Right cardiac atrium (tissue), 5 donors: ENCODE results near the gene CCND2. TPM values are rescaled to one million over a fixed set of nuclear protein-coding genes. Genes with fewer than 3 reads are reported as not detected.

Experiments used
- ATAC-seq, 2 donors: fragments of 200-7000 bp; cut with Tn5 transposase; one replicate each; pipeline versions ENCODE4 v1.8.0 to v1.9.1; 2020; ENCODE audit warnings: moderate library complexity in 2 of 2, mild to moderate bottlenecking in 1 of 2
- DNase-seq, 3 donors: peaks; one replicate each; pipeline ENCODE4 v3.0.0-alpha.2; 2020
- H3K27ac ChIP-seq: one replicate; pipeline ENCODE4 v1.5.1; 2013; ENCODE audit warnings: mild to moderate bottlenecking, low read length, control low read depth, moderate library complexity
- H3K27me3 ChIP-seq: one replicate; pipeline ENCODE4 v1.6.1; 2013; ENCODE audit not compliant: control insufficient read depth, insufficient read depth
- H3K4me1 ChIP-seq: one replicate; pipeline ENCODE4 v1.6.1; 2013; ENCODE audit warnings: low read length; ENCODE audit not compliant: control insufficient read depth, insufficient read depth
- H3K4me3 ChIP-seq: one replicate; pipeline ENCODE4 v1.5.1; 2013; ENCODE audit warnings: low read length, control low read depth
- H3K9me3 ChIP-seq: one replicate; pipeline ENCODE4 v1.6.1; 2013; ENCODE audit warnings: low read length; ENCODE audit not compliant: control insufficient read depth
- WGBS: extraction: QIAGEN DNeasy Blood & Tissue Kit; methylation state at CpG from one replicate; pipeline ENCODE4 v1.1.7; 2013; 5-methylcytosine and 5-hydroxymethylcytosine counted together
- intact Hi-C, 4 donors: fragments of 100-400 bp; cut with DNase I; formaldehyde crosslinking; loops; one replicate each; pipeline versions ENCODE4 v1.11.0 to v1.14.0; 2022 to 2023
- polyA plus RNA-seq: library from polyadenylated mRNA; stranded (reverse); fragments of 200-250 nt; gene quantifications from one replicate; pipeline ENCODE4 v1.2.3, GENCODE V29; 2013
- total RNA-seq, 4 donors: library from RNA; stranded (reverse); fragmentation: NEBNext Ultra II Directional; extraction: Animal tissue kit (Norgen Biotek cat#: 25700); gene quantifications; one replicate each; pipeline ENCODE4 v1.2.1, GENCODE V29; 2021
- donor health status: healthy with polysubstance abuse.
- donor health status: DM: no; HTN: yes; CAD: no.
- donor health status: DM: no; HTN: no; CAD: no.
- donor health status: DM: no; HTN: yes; CAD: no; lungs with severe emphysema.
- donor health status: DM: yes; HTN: yes; CAD: no.

CCND2 gene
- total and polyA plus RNA-seq, 5 donors: 44.3 to 255 (median 211) TPM

GRCh38 chr12:4292341-4293073 lies 18.9 kb downstream of the CCND2 start:
- H3K9me3 ChIP-seq: no peaks in the 10 kb centered on the region
- no peak overlapping the region for H3K4me3 ChIP-seq
- no peak for DNase-seq
- no peaks in the 10 kb centered on the region for H3K27me3 ChIP-seq
- 38% methylated on average over 16 of the region's 16 CpGs for WGBS
- peak overlapping the region; percentile 16 for H3K27ac ChIP-seq
- H3K4me1 ChIP-seq: peaks cover 19% of the 10 kb centered on the region
- ATAC-seq: no peak
- intact Hi-C loops: no loop called here

GRCh38 chr12:4293299-4293965 lies 19.9 kb downstream of the CCND2 start:
- 75% methylated on average over 14 of the region's 14 CpGs for WGBS
- no peaks in the 10 kb centered on the region for H3K27me3 ChIP-seq
- no peak for ATAC-seq
- H3K4me3 ChIP-seq: no peak overlapping the region
- intact Hi-C loops: no loop called here
- peak overlapping the region; percentile 37 for H3K27ac ChIP-seq
- H3K4me1 ChIP-seq: peaks cover 16% of the 10 kb centered on the region
- H3K9me3 ChIP-seq: no peaks in the 10 kb centered on the region
- DNase-seq: no peak

GRCh38 chr12:4293966-4294505 lies 20.5 kb downstream of the CCND2 start:
- DNase-seq (no peak), ATAC-seq (peak; percentile 14 to 39)
- intact Hi-C loops: no loop called here
- 51% methylated on average over 16 of the region's 16 CpGs for WGBS
- H3K27ac ChIP-seq: peak overlapping the region; percentile 37
- H3K4me3 ChIP-seq: no peak overlapping the region
- H3K9me3 ChIP-seq: no peaks in the 10 kb centered on the region
- H3K4me1 ChIP-seq: peaks cover 12% of the 10 kb centered on the region
- H3K27me3 ChIP-seq: no peaks in the 10 kb centered on the region

GRCh38 chr12:4296751-4297150 lies 23.2 kb downstream of the CCND2 start:
- DNase-seq: no peak

GRCh38 chr12:4297617-4298016 lies 24.1 kb downstream of the CCND2 start:
- ATAC-seq: no peak
- no peak overlapping the region for H3K4me3 ChIP-seq
- no peak overlapping the region for H3K27ac ChIP-seq
- DNase-seq: no peak
- WGBS: 87% methylated on average over 13 of the region's 13 CpGs
- intact Hi-C loops: no loop called here
- no peaks in the 10 kb centered on the region for H3K27me3 ChIP-seq
- peaks cover 12% of the 10 kb centered on the region for H3K4me1 ChIP-seq
- H3K9me3 ChIP-seq: no peaks in the 10 kb centered on the region

More at GRCh38 chr12:4296751-4297150, 23.2 kb downstream of the CCND2 start:
- Histone ChIP-seq H3K4me3 (no peak overlapping the region), H3K27me3 (no peaks in the 10 kb centered on the region), H3K9me3 (no peaks in the 10 kb centered on the region), H3K27ac (no peak overlapping the region), H3K4me1 (peaks cover 12% of the 10 kb centered on the region)
- intact Hi-C loops: no loop called here
- 47% methylated on average over 6 of the region's 6 CpGs for WGBS
- ATAC-seq: no peak

GRCh38 chr12:4300883-4301282 lies 27.3 kb downstream of the CCND2 start:
- Histone ChIP-seq H3K9me3 (no peaks in the 10 kb centered on the region), H3K27me3 (no peaks in the 10 kb centered on the region), H3K4me1 (peaks cover 4% of the 10 kb centered on the region), H3K4me3 (no peak overlapping the region), H3K27ac (no peak overlapping the region)
- ATAC-seq: peak; percentile 41 to 66
- WGBS: 61% methylated on average over 5 of the region's 5 CpGs
- intact Hi-C loops: no loop called here
- DNase-seq: no peak

- H3K4me3 ChIP-seq: no peak overlapping the region
- WGBS: 89% methylated on average over 11 of the region's 11 CpGs
- ATAC-seq: no peak
- no peak for DNase-seq
- peak overlapping the region; percentile 83 for H3K27ac ChIP-seq
- no peaks in the 10 kb centered on the region for H3K27me3 ChIP-seq
- peaks cover 4% of the 10 kb centered on the region for H3K4me1 ChIP-seq
- intact Hi-C loops: no loop called here
- H3K9me3 ChIP-seq: no peaks in the 10 kb centered on the region
These were observed 28.5 kb downstream of the CCND2 start for GRCh38 chr12:4301932-4302501.

GRCh38 chr12:4302881-4303280 lies 29.3 kb downstream of the CCND2 start:
- no peak overlapping the region for H3K4me3 ChIP-seq
- DNase-seq (no peak), ATAC-seq (no peak)
- H3K4me1 ChIP-seq: peaks cover 4% of the 10 kb centered on the region
- peak overlapping the region; percentile 83 for H3K27ac ChIP-seq
- intact Hi-C loops: no loop called here
- no peaks in the 10 kb centered on the region for H3K9me3 ChIP-seq
- 79% methylated on average over 8 of the region's 8 CpGs for WGBS
- H3K27me3 ChIP-seq: no peaks in the 10 kb centered on the region

GRCh38 chr12:4303750-4304149 lies 30.2 kb downstream of the CCND2 start:
- intact Hi-C loops: no loop called here
- no peak overlapping the region for H3K4me3 ChIP-seq
- DNase-seq: peak in 1 of 3 donors; percentile 63
- H3K27ac ChIP-seq: peak overlapping the region; percentile 65
- H3K27me3 ChIP-seq: no peaks in the 10 kb centered on the region
- 55% methylated on average over 3 of the region's 3 CpGs for WGBS
- peak; percentile 38 to 62 for ATAC-seq
- peaks cover 8% of the 10 kb centered on the region for H3K4me1 ChIP-seq
- H3K9me3 ChIP-seq: no peaks in the 10 kb centered on the region

- WGBS: 24% methylated on average over 25 of the region's 25 CpGs
- peak; percentile 56 to 83 (median 81) for DNase-seq
- peaks cover 4% of the 10 kb centered on the region for H3K4me1 ChIP-seq
- H3K9me3 ChIP-seq: no peaks in the 10 kb centered on the region
- no peak overlapping the region for H3K4me3 ChIP-seq
- no peak overlapping the region for H3K27ac ChIP-seq
- peak; percentile 89 to 91 for ATAC-seq
- no peaks in the 10 kb centered on the region for H3K27me3 ChIP-seq
- intact Hi-C loops: no loop called here
These were observed 34.2 kb downstream of the CCND2 start for GRCh38 chr12:4307593-4308333.
